Activated CD8-positive, alpha-beta T cell treated with anti-CD3 and anti-CD28 coated beads, Interleukin-2, amount 10 ng/mL, durations not matched to agents 7 days and 5 days (primary cell): ENCODE results near the gene NUAK2. TPM values are rescaled to one million over a fixed set of nuclear protein-coding genes. Genes with fewer than 3 reads are reported as not detected.

Experiments
- ATAC-seq: fragments of 150-1000 bp; cut with Tn5 transposase; one replicate; pipeline ENCODE4 v1.10.0; 2021; ENCODE audit warnings: moderate library complexity
- CTCF ChIA-PET: fragments of 350-600 bp; sonication (Branson Sonifier 250); formaldehyde crosslinking; loops from one replicate; lab custom pipeline; 2021; ENCODE audit warnings: antibody characterized with exemption; lab: Charles Lee
- POLR2A ChIA-PET: fragments of 350-600 bp; sonication (Branson Sonifier 250); formaldehyde crosslinking; loops from one replicate; lab custom pipeline; 2021; ENCODE audit warnings: antibody characterized with exemption; lab: Charles Lee
- DNase-seq: peaks from one replicate; pipeline ENCODE4 v3.0.0-alpha.2; 2020
- H3K27ac Mint-ChIP-seq: one replicate; pipeline ENCODE4 v1.8.0; 2021; ENCODE audit warnings: mild to moderate bottlenecking, mixed read lengths
- H3K27me3 Mint-ChIP-seq: one replicate; pipeline ENCODE4 v1.8.0; 2021; ENCODE audit warnings: low read depth, mixed read lengths
- H3K36me3 Mint-ChIP-seq: one replicate; pipeline ENCODE4 v1.8.0; 2021; ENCODE audit warnings: low read depth, mixed read lengths
- H3K4me1 Mint-ChIP-seq: one replicate; pipeline ENCODE4 v1.8.0; 2021; ENCODE audit warnings: low read depth, mixed read lengths
- H3K4me3 Mint-ChIP-seq: one replicate; pipeline ENCODE4 v1.8.0; 2021; ENCODE audit warnings: mild to moderate bottlenecking, mixed read lengths
- H3K9me3 Mint-ChIP-seq: one replicate; pipeline ENCODE4 v1.8.0; 2022; ENCODE audit warnings: mixed read lengths; ENCODE audit not compliant: insufficient read depth
- total RNA-seq, 2 experiments: library from RNA; stranded (reverse); gene quantifications; one replicate each; pipeline ENCODE4 v1.2.3, GENCODE V29; 2021

NUAK2 gene
- total RNA-seq, 2 experiments from 2014 or later, result 1.6 TPM

DNA sequence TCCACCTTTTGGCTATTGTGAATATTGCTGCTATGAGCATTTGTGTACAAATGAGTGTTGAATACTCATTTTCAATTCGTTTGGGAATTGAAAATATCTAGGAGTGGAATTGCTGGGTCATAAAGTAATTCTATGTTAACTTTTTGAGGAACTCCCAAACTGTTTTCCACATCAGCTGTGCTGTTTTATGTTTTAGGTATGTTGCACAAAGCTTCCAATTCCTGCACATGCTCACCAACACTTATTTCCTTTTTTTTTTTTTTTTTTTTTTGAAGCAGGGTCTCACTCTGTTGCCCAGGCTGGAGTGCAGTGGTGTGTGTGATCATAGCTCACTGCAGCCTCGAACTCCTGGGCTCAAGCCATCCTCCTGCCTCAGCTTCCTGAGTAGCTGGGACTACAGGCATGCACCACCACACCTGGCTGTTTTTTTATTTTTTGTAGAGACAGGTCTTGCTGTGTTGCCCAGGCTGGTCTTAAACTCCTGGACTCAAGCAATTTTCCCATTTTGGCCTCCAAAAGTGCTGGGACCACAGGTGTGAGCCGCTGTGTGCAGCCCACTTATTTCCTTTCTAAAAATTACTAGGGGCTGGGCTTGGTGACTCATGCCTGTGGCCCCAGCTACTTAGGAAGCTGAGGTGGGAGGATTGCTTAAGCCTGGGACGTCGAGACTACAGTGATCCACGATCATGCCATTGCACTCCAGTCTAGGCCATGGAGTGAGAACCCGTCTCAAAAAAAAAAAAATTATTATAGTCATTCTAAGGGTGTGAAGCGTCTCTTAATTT lies 60.4 kb downstream of the NUAK2 start:
- H3K36me3 Mint-ChIP-seq, result no peaks in the 10 kb centered on the region
- no peak for DNase-seq
- peaks cover 2% of the 10 kb centered on the region for H3K27me3 Mint-ChIP-seq
- peaks cover 27% of the 10 kb centered on the region for H3K4me1 Mint-ChIP-seq
- no peaks in the 10 kb centered on the region for H3K9me3 Mint-ChIP-seq
- CTCF ChIA-PET, result interaction anchor here (0.8 to 22.7 kb wide), 10 partner anchors 7 to 200 kb away, joined by 3 to 509 read pairs (median 6); partner anchors contain the start of gene TMCC2
- H3K4me3 Mint-ChIP-seq, result no peak overlapping the region
- no peak for ATAC-seq
- POLR2A ChIA-PET, result interaction anchor here (1.4 kb wide), 1 partner anchor 9 kb away, joined by 3 read pairs; no protein-coding TSS in a partner anchor
- no peak overlapping the region for H3K27ac Mint-ChIP-seq

DNA sequence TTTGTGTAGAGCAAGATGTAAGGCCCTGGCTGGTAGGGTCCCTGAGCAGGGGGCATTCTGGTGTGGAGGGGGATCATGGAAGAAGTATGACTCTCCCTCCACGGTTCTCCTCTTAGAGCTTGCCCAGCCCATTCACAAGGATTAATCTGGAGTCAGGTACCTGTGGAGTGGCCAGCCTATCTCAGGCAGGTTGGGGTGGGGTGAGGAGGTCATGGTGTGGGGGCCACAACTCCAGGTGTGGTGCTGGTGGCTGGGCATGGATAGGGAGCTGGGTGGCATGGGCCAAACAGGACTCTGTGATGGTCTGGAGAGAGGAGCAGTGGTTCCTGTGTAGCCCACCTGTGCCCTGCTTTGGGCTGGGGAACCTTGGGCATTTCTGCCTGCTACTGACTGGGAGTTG lies 61.5 kb downstream of the NUAK2 start:
- no peaks in the 10 kb centered on the region for H3K9me3 Mint-ChIP-seq
- H3K27ac Mint-ChIP-seq, result no peak overlapping the region
- peaks cover 29% of the 10 kb centered on the region for H3K4me1 Mint-ChIP-seq
- H3K27me3 Mint-ChIP-seq, result peaks cover 2% of the 10 kb centered on the region
- ChIA-PET POLR2A (interaction anchor here (0.6 kb wide), 1 partner anchor 268 kb away, joined by 3 read pairs; no protein-coding TSS in a partner anchor), CTCF (interaction anchor here (0.7 to 22.7 kb wide), 8 partner anchors 12 to 271 kb away, joined by 3 to 509 read pairs (median 8); partner anchors contain the start of gene TMCC2)
- no peak overlapping the region for H3K4me3 Mint-ChIP-seq
- ATAC-seq, result no peak
- H3K36me3 Mint-ChIP-seq, result no peaks in the 10 kb centered on the region
- DNase-seq, result no peak

DNA sequence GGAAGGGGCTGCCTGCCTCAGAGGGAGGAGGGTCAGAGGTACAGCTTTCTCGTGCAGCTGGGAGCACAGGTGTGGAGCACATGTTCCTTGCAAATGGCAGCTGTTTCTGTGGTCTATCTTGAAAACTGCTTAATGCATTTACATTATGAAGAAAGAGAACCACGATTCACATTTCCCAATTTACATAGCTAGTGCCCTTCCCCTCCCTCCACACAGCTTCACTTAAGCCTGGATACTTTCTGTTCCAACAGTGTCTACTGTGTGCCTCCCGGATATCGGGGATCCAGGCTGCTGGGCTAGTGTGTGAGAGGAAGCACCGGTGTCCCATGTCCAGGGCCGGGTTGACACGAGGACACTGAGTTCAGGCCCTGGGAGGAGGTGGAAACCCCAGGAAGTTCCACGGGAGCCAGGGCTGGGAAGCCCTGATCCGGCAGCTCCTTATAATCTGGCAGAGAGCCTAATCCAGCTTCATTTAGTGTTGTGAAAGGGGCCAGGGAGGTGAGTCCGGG lies 62.2 kb downstream of the NUAK2 start:
- Mint-ChIP-seq H3K4me3 (no peak overlapping the region), H3K36me3 (no peaks in the 10 kb centered on the region), H3K4me1 (peaks cover 29% of the 10 kb centered on the region), H3K9me3 (no peaks in the 10 kb centered on the region), H3K27ac (no peak overlapping the region), H3K27me3 (peaks cover 2% of the 10 kb centered on the region)
- ATAC-seq (no peak), DNase-seq (no peak)
- ChIA-PET CTCF (interaction anchor here (1.1 to 22.7 kb wide), 7 partner anchors 13 to 270 kb away, joined by 5 to 509 read pairs (median 9); partner anchors contain the start of gene TMCC2), POLR2A (interaction anchor here (0.6 kb wide), 1 partner anchor 267 kb away, joined by 3 read pairs; no protein-coding TSS in a partner anchor)

DNA sequence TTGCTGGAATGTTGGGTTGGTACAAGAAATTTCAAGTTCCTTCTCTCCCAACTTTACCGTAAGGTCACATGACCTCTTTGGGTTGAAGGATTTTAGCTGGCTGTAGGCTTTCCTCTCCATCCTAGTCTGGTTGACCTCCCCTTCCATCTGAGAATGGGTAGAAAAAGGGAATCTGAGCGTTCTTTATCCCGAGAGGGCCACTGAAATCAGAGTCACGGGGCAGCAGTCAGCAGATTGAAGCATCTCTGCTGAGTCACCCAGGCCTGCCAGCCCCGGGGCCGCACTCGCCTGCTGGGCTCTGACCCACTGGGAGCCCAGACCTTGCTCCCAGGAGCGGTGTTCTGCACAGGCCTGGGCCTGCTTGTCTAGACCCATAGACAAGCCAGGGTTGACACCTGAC lies 62.8 kb downstream of the NUAK2 start:
- no peak for ATAC-seq
- DNase-seq, result no peak
- Mint-ChIP-seq H3K36me3 (no peaks in the 10 kb centered on the region), H3K4me1 (peaks cover 27% of the 10 kb centered on the region), H3K4me3 (no peak overlapping the region), H3K27ac (no peak overlapping the region), H3K9me3 (no peaks in the 10 kb centered on the region), H3K27me3 (peaks cover 2% of the 10 kb centered on the region)
- ChIA-PET POLR2A (no interaction called here), CTCF (interaction anchor here (0.9 to 22.7 kb wide), 8 partner anchors 13 to 270 kb away, joined by 3 to 509 read pairs (median 6); partner anchors contain the start of gene TMCC2)

DNA sequence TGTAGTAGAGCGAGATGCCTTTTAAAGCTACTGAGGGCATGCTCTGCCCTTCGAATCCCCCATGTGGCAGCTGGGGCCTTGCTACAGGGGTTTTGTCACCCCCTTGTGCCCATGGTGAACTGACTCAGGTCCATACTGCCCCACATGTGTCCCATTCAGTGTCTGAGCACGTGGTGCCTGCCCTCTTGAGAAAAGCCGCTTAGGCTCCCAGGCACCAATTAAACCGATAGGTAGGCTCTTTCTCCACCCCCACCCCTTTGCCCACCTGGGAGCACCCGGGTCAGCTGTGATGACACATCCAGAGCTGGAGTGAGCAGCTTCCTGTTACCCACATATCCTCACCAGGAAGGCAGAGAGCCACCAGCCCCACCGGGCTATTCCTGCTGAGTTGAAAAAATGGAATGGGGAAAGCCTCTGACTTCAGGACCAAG lies 63.3 kb downstream of the NUAK2 start:
- Mint-ChIP-seq H3K4me1 (peaks cover 23% of the 10 kb centered on the region), H3K36me3 (no peaks in the 10 kb centered on the region), H3K27me3 (peaks cover 2% of the 10 kb centered on the region), H3K9me3 (no peaks in the 10 kb centered on the region), H3K4me3 (no peak overlapping the region), H3K27ac (no peak overlapping the region)
- DNase-seq (no peak), ATAC-seq (no peak)
- CTCF ChIA-PET, result interaction anchor here (0.9 to 22.7 kb wide), 5 partner anchors 14 to 269 kb away, joined by 3 to 509 read pairs (median 29); partner anchors contain the start of genes RBBP5 and TMCC2
- POLR2A ChIA-PET, result interaction anchor here (1.6 kb wide), 1 partner anchor 30 kb away, joined by 4 read pairs; the partner anchor contains the start of gene TMCC2

DNA sequence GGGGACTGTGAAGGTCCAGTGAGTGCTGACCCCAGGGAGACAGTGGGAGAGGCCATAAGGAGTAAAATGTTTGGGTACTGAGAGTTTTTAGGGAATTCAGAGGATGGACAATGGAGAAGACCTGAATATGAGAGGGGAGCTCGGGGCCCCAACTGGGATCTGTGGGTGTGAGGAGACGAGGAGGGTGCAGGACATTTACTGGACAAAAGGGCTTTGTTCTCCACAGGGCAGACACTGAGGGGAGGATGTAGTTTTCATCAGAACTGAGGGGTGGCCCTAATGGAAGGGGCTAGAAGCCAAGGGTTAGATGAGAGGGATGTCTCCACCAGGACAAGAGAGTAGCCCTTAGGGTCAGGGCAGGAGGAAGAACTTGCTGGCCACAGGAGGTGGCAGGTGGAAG lies 63.8 kb downstream of the NUAK2 start:
- Mint-ChIP-seq H3K4me1 (peaks cover 17% of the 10 kb centered on the region), H3K36me3 (no peaks in the 10 kb centered on the region), H3K9me3 (no peaks in the 10 kb centered on the region), H3K4me3 (no peak overlapping the region), H3K27me3 (peaks cover 2% of the 10 kb centered on the region), H3K27ac (no peak overlapping the region)
- POLR2A ChIA-PET, result interaction anchor here (1.6 kb wide), 1 partner anchor 30 kb away, joined by 4 read pairs; the partner anchor contains the start of gene TMCC2
- CTCF ChIA-PET, result interaction anchor here (0.9 to 22.7 kb wide), 5 partner anchors 21 to 269 kb away, joined by 3 to 509 read pairs (median 29); partner anchors contain the start of genes RBBP5 and TMCC2
- DNase-seq (no peak), ATAC-seq (no peak)

DNA sequence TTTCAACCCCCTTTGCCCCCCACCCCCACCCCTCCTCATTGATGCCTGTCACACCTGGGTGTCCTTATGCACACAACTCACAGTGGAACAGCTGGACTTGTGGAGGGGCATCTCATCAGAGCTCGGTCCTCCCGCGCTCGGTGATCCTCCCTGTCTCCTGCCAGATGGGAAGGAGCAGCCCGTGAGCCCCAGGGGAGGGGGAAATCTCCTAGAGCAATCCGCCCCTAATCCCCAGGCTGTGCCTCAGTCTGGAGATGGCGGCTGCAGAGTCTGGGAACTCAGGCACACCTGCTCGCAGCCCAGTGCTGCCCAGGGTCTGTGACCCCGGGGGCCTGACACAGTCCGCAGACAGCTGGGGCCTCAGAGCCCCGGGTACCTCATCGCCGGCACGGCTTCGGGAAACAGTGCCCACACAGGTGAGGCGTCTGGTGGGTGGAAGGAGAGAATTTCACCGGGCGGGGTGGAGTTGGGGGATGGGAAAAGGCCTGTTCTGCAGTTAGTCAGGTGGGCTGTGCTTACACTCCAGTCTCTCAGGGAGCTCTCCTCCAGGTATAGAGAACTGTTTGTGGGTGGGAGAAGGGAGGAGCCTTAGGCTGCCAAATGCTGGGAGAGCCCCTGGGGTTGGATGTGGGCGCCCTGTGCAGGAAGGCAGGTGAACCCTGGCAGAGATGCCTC lies 64.5 kb downstream of the NUAK2 start:
- peaks cover 2% of the 10 kb centered on the region for H3K27me3 Mint-ChIP-seq
- ChIA-PET CTCF (interaction anchor here (0.7 to 22.7 kb wide), 30 partner anchors 8 to 450 kb away, joined by 3 to 509 read pairs (median 6); partner anchors contain the start of genes RBBP5 and TMCC2), POLR2A (interaction anchor here (1.3 to 1.6 kb wide), 3 partner anchors 9 to 136 kb away, joined by 3 to 4 read pairs (median 4); partner anchors contain the start of genes RBBP5 and TMCC2)
- H3K4me3 Mint-ChIP-seq, result no peak overlapping the region
- H3K9me3 Mint-ChIP-seq, result no peaks in the 10 kb centered on the region
- peaks cover 12% of the 10 kb centered on the region for H3K4me1 Mint-ChIP-seq
- no peaks in the 10 kb centered on the region for H3K36me3 Mint-ChIP-seq
- DNase-seq, result no peak
- no peak overlapping the region for H3K27ac Mint-ChIP-seq
- ATAC-seq, result no peak

DNA sequence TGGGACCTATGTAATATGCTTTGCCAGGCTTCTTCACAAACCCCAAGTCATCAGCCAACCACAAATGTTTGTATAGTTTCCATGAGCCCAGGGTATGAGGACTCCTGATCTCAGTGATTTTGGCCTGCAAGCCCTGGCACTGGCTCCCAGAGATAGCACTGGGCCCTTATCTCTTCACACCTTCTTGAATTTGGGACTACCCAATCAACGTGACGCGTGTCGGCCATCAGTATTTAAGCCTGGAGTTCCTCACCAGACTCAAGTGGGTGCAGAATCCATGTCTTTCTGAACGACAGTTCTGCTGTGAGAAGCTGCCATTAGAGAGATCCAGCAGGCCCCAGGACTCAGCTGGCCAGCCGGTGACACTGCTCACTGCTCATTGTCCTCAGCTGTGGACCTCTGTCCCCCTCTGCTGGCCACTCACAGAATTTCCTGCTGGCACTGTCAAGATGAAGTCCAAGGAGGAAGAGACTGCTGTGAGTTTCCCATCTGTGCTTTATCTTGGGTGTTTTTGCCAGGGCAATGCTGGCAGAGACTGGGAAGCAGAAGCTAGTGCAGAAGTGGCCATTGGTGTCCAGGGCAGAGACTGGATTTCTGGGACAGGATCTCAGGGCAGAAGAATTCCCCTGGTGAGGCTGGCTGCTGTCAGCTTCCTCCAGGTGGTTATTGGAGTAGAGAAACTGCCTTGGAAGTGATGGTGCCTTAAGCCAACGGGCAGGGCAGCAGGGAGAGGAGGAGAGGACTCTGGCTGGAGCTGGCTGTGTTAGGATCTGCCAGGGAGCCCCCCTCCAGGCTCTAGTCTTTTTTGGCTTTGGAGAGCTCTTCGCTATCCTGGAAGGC lies 65.4 kb downstream of the NUAK2 start:
- CTCF ChIA-PET, result interaction anchor here (0.6 to 22.7 kb wide), 42 partner anchors 9 to 449 kb away, joined by 3 to 509 read pairs (median 4); partner anchors contain the start of genes RBBP5 and TMCC2
- peaks cover 5% of the 10 kb centered on the region for H3K4me1 Mint-ChIP-seq
- no peaks in the 10 kb centered on the region for H3K9me3 Mint-ChIP-seq
- peaks cover 2% of the 10 kb centered on the region for H3K27me3 Mint-ChIP-seq
- DNase-seq, result peak; percentile 88
- POLR2A ChIA-PET, result interaction anchor here (0.6 to 1.6 kb wide), 4 partner anchors 10 to 453 kb away, joined by 3 to 4 read pairs (median 4); partner anchors contain the start of genes RBBP5 and TMCC2
- no peaks in the 10 kb centered on the region for H3K36me3 Mint-ChIP-seq
- no peak overlapping the region for H3K27ac Mint-ChIP-seq
- no peak overlapping the region for H3K4me3 Mint-ChIP-seq
- peak; percentile 94 for ATAC-seq
